Heart left ventricle (tissue), 16 donors: ENCODE results near the gene SYNC. TPM values are rescaled to one million over a fixed set of nuclear protein-coding genes. Genes with fewer than 3 reads are reported as not detected.

Experiments
- ATAC-seq, 4 donors: fragments of 200-7000 bp; cut with Tn5 transposase; one replicate each; pipeline ENCODE4 v1.9.1; 2020 to 2022; ENCODE audit warnings: moderate library complexity in 4 of 4, mild to moderate bottlenecking in 3 of 4, moderate number of reproducible peaks in 1 of 4
- DNase-seq, 5 donors: peaks; one replicate each; pipeline ENCODE4 v3.0.0-alpha.2; 2020
- H3K27ac ChIP-seq, 12 donors: fragments of 200-600 bp; sonication (generic) in 4 of 12; one replicate each; pipeline versions ENCODE4 v1.5.0 to v1.8.0; 2016 to 2022; ENCODE audit warnings: mild to moderate bottlenecking in 2 of 12
- H3K27me3 ChIP-seq, 9 donors: fragments of 200-600 bp; sonication (generic) in 2 of 9; one replicate each; pipeline versions ENCODE4 v1.5.1 to v1.8.0; 2016 to 2022; ENCODE audit warnings: mild to moderate bottlenecking in 3 of 9
- H3K36me3 ChIP-seq, 9 donors: fragments of 200-600 bp; sonication (generic) in 2 of 9; one replicate each; pipeline versions ENCODE4 v1.5.0 to v1.8.0; 2018 to 2022; ENCODE audit warnings: mild to moderate bottlenecking in 2 of 9
- H3K4me1 ChIP-seq, 12 donors: fragments of 200-600 bp; sonication (generic) in 4 of 12; one replicate each; pipeline versions ENCODE4 v1.5.0 to v1.8.0; 2016 to 2022; ENCODE audit warnings: mild to moderate bottlenecking in 3 of 12
- H3K4me3 ChIP-seq, 12 donors: fragments of 200-600 bp; sonication (generic) in 4 of 12; one replicate each; pipeline versions ENCODE4 v1.5.0 to v1.8.0; 2017 to 2022; ENCODE audit warnings: mild to moderate bottlenecking in 9 of 12, moderate library complexity in 4 of 12
- H3K9me3 ChIP-seq, 12 donors: fragments of 200-600 bp; sonication (generic) in 4 of 12; one replicate each; pipeline versions ENCODE4 v1.5.0 to v1.8.0; 2016 to 2022; ENCODE audit warnings: mild to moderate bottlenecking in 1 of 12
- CTCF ChIP-seq, 12 donors: fragments of 200-600 bp; sonication (generic) in 4 of 12; IDR thresholded peaks; one replicate each; pipeline versions ENCODE4 v1.5.0 to v1.8.0; 2018 to 2022; ENCODE audit warnings: antibody characterized with exemption in 12 of 12, mild to moderate bottlenecking in 5 of 12
- POLR2A ChIP-seq, 2 donors: fragments of 450-650 bp; IDR thresholded peaks; one replicate each; pipeline ENCODE4 v1.6.1; 2017; ENCODE audit warnings: antibody characterized with exemption in 2 of 2, mild to moderate bottlenecking in 2 of 2, moderate library complexity in 2 of 2
- WGBS, 4 donors: extraction: QIAGEN DNeasy Blood & Tissue Kit in 2 of 4; methylation state at CpG; one replicate each; pipeline versions ENCODE4 v1.1.5 to v1.1.7; 2013 to 2018; 5-methylcytosine and 5-hydroxymethylcytosine counted together
- intact Hi-C, 10 donors: fragments of 100-400 bp; cut with DNase I; formaldehyde crosslinking; loops; one replicate each; pipeline versions ENCODE4 v1.11.1 to v1.14.2; 2022
- polyA plus RNA-seq, 2 donors: library from polyadenylated mRNA; stranded (reverse); fragments of 200-250 nt; gene quantifications; one replicate each; pipeline ENCODE4 v1.2.3, GENCODE V29; 2013
- total RNA-seq, 9 donors: library from RNA; depleted of rRNA in 2 of 9; stranded (reverse); fragments of >200 nt in 2 of 9; fragmentation: NEBNext Ultra II Directional in 3 of 9; extraction: Animal tissue kit (Norgen Biotek cat#: 25700) in 3 of 9; gene quantifications; one replicate each; pipeline versions ENCODE4 v1.1.0 to v1.2.4, GENCODE V29; 2016 to 2023
- donor health status: ischemic (EF 13 %, LVEDD 7.1; RV severe dilation, severe dysfunction).
- donor health status: healthy with polysubstance abuse.
- donor health status: DM: no; HTN: yes; CAD: no.
- donor health status: DM: no; HTN: no; CAD: no.
- donor health status: ischemic (EF 25% LVEDD 6.9; RV normal size, moderate dysfunction).
- donor health status: ischemic (EF 25% LVEDD 5.7; RV mildly dilated, moderate dysfunction).
- donor health status: healthy.
- donor health status: DM: yes; HTN: yes; CAD: no.
- donor health status: ischemic (EF 35%, LVEDD 5.7; RV mildly dilated, moderate dysfunction).
- donor health status: nonischemic (EF 11% LVEDD 7.7; RV severe dilation, severe dysfunction).
- donor health status: DM: yes; HTN: yes; CAD: no.
- donor health status: PGD.
- donor health status: ischemic (EF 29% LVEDD 5.4; RV normal size, mild dysfunction).
- donor health status: nonischemic (EF 23%, LVEDD 6.1; RV moderate dilation, normal function).

Gene SYNC
- total and polyA plus RNA-seq, 11 donors, result 2.7 to 22.3 (median 14.3) TPM

- no peak for DNase-seq
- intact Hi-C loops, result no loop called here
- Histone ChIP-seq H3K4me1 (peaks cover 0 to 29% (median 20%) of the 10 kb centered on the region in 12 donors), H3K4me3 (peak overlapping the region; percentile 41 to 86 (median 76)), H3K27me3 (no peaks in the 10 kb centered on the region), H3K36me3 (no peaks in the 10 kb centered on the region), H3K9me3 (no peaks in the 10 kb centered on the region), H3K27ac (peak overlapping the region in 8 of 12 donors; percentile 24 to 69 (median 62))
- no peak for ATAC-seq
- no peak for TF ChIP-seq POLR2A (IDR thresholded peaks at IDR 0.05)
- TF ChIP-seq CTCF (IDR thresholded peaks at IDR 0.05), result no peak
- 30 to 42% (median 39%) methylated on average over 10 of the region's 10 CpGs for WGBS, 4 donors
These were observed 38.5 kb upstream of the SYNC start for GRCh38 chr1:32741059-32741412.

- ATAC-seq (no peak), DNase-seq (no peak)
- Histone ChIP-seq H3K27ac (no peak overlapping the region), H3K9me3 (no peaks in the 10 kb centered on the region), H3K27me3 (no peaks in the 10 kb centered on the region), H3K4me3 (no peak overlapping the region), H3K4me1 (peaks cover 0 to 17% (median 7%) of the 10 kb centered on the region in 12 donors), H3K36me3 (no peaks in the 10 kb centered on the region)
- intact Hi-C loops, result no loop called here
- 83 to 93% (median 87%) methylated on average over 6 to 7 of the region's 7 CpGs for WGBS, 4 donors
- TF ChIP-seq POLR2A (IDR thresholded peaks at IDR 0.05) (no peak), CTCF (IDR thresholded peaks at IDR 0.05) (no peak)
These were observed 34.5 kb upstream of the SYNC start for GRCh38 chr1:32736812-32737791.

GRCh38 chr1:32733582-32734321 is 31.2 kb upstream of the SYNC start:
- peak; percentile 53 to 71 (median 63) for DNase-seq

More at GRCh38 chr1:32733582-32734321, 31.2 kb upstream of the SYNC start:
- Histone ChIP-seq H3K9me3 (no peaks in the 10 kb centered on the region), H3K4me3 (no peak overlapping the region), H3K36me3 (no peaks in the 10 kb centered on the region), H3K27ac (no peak overlapping the region), H3K4me1 (peaks cover 0 to 5% (median 0%) of the 10 kb centered on the region in 12 donors), H3K27me3 (no peaks in the 10 kb centered on the region)
- 53 to 65% (median 58%) methylated on average over 7 to 9 of the region's 9 CpGs for WGBS, 4 donors
- no peak for TF ChIP-seq CTCF (IDR thresholded peaks at IDR 0.05)
- TF ChIP-seq POLR2A (IDR thresholded peaks at IDR 0.05), result no peak
- ATAC-seq, result peak in 2 of 4 donors; percentile 69 to 72
- intact Hi-C loops, result no loop called here
